Heart right ventricle (tissue), 16 donors: ENCODE data around the gene CCDC178. TPM values are rescaled to one million over a fixed set of nuclear protein-coding genes. Genes with fewer than 3 reads are reported as not detected.

ENCODE experiments used
- ATAC-seq, 8 donors: fragments of 200-7000 bp; cut with Tn5 transposase; one replicate each; pipeline ENCODE4 v1.9.1; 2020; ENCODE audit warnings: mild to moderate bottlenecking in 8 of 8, moderate library complexity in 8 of 8, moderate number of reproducible peaks in 1 of 8
- DNase-seq, 2 donors: peaks; one replicate each; pipeline ENCODE4 v3.0.0-alpha.2; 2020
- H3K27ac ChIP-seq, 10 donors: fragments of 200-600 bp; sonication (generic) in 2 of 10; one replicate each; pipeline versions ENCODE4 v1.5.0 to v1.8.0; 2020 to 2022; ENCODE audit warnings: mild to moderate bottlenecking in 3 of 10
- H3K27me3 ChIP-seq, 7 donors: fragments of 200-600 bp; one replicate each; pipeline ENCODE4 v1.8.0; 2021 to 2022; ENCODE audit warnings: mild to moderate bottlenecking in 2 of 7
- H3K36me3 ChIP-seq, 9 donors: fragments of 200-600 bp; sonication (generic) in 1 of 9; one replicate each; pipeline versions ENCODE4 v1.5.0 to v1.8.0; 2020 to 2022; ENCODE audit warnings: mild to moderate bottlenecking in 2 of 9
- H3K4me1 ChIP-seq, 9 donors: fragments of 200-600 bp; sonication (generic) in 1 of 9; one replicate each; pipeline versions ENCODE4 v1.5.0 to v1.8.0; 2020 to 2022; ENCODE audit warnings: mild to moderate bottlenecking in 4 of 9
- H3K4me3 ChIP-seq, 10 donors: fragments of 200-600 bp; sonication (generic) in 2 of 10; one replicate each; pipeline versions ENCODE4 v1.5.0 to v1.8.0; 2020 to 2022; ENCODE audit warnings: mild to moderate bottlenecking in 7 of 10, moderate library complexity in 2 of 10
- H3K9me3 ChIP-seq, 11 donors: fragments of 200-600 bp in 10 of 11; sonication (generic) in 2 of 11; one replicate each; pipeline versions ENCODE4 v1.5.0 to v1.8.0; 2013 to 2022; ENCODE audit warnings: mild to moderate bottlenecking in 2 of 11, control low read depth in 1 of 11, moderate library complexity in 1 of 11
- CTCF ChIP-seq, 9 donors: fragments of 200-600 bp; sonication (generic) in 2 of 9; IDR thresholded peaks; one replicate each; pipeline versions ENCODE4 v1.5.0 to v1.8.0; 2021 to 2022; ENCODE audit warnings: antibody characterized with exemption in 9 of 9, mild to moderate bottlenecking in 5 of 9, moderate library complexity in 1 of 9
- WGBS, 2 donors: extraction: QIAGEN DNeasy Blood & Tissue Kit; methylation state at CpG; one replicate each; pipeline ENCODE4 v1.1.7; 2013; ENCODE audit warnings: inconsistent platforms in 1 of 2; 5-methylcytosine and 5-hydroxymethylcytosine counted together
- intact Hi-C, 10 donors: fragments of 100-400 bp; cut with DNase I; formaldehyde crosslinking; loops; one replicate each; pipeline versions ENCODE4 v1.11.1 to v1.14.2; 2022
- polyA plus RNA-seq, 2 donors: library from polyadenylated mRNA; stranded (reverse); fragments of 200-250 nt; gene quantifications; one replicate each; pipeline ENCODE4 v1.2.3, GENCODE V29; 2013
- total RNA-seq, 10 donors: library from RNA; stranded (reverse); fragmentation: NEBNext Ultra II Directional in 3 of 10; extraction: Animal tissue kit (Norgen Biotek cat#: 25700) in 3 of 10; gene quantifications; one replicate each; pipeline versions ENCODE4 v1.2.1 to v1.2.4, GENCODE V29; 2021 to 2023
- donor health status: Arrhythmogenic right ventricular cardiomyopathy.
- donor health status: ischemic (EF 13 %, LVEDD 7.1; RV severe dilation, severe dysfunction).
- donor health status: healthy with polysubstance abuse.
- donor health status: DM: no; HTN: yes; CAD: no.
- donor health status: DM: no; HTN: no; CAD: no.
- donor health status: ischemic (EF 25% LVEDD 6.9; RV normal size, moderate dysfunction).
- donor health status: ischemic (EF 25% LVEDD 5.7; RV mildly dilated, moderate dysfunction).
- donor health status: healthy.
- donor health status: DM: yes; HTN: yes; CAD: no.
- donor health status: Ischemic cardiomyopathy.
- donor health status: ischemic (EF 35%, LVEDD 5.7; RV mildly dilated, moderate dysfunction).
- donor health status: nonischemic (EF 11% LVEDD 7.7; RV severe dilation, severe dysfunction).
- donor health status: DM: yes; HTN: yes; CAD: no.
- donor health status: PGD.
- donor health status: ischemic (EF 29% LVEDD 5.4; RV normal size, mild dysfunction).
- donor health status: nonischemic (EF 23%, LVEDD 6.1; RV moderate dilation, normal function).

Gene CCDC178
- total and polyA plus RNA-seq, 12 donors, result 0.28 to 1.5 (median 0.43) TPM; not detected in 6

GRCh38 chr18:33460681-33461080 is 20.2 kb upstream of the CCDC178 start:
- Histone ChIP-seq H3K27ac (no peak overlapping the region), H3K4me3 (no peak overlapping the region), H3K9me3 (no peaks in the 10 kb centered on the region), H3K4me1 (no peaks in the 10 kb centered on the region), H3K27me3 (no peaks in the 10 kb centered on the region), H3K36me3 (no peaks in the 10 kb centered on the region)
- ATAC-seq (no peak), DNase-seq (no peak)
- TF ChIP-seq CTCF (IDR thresholded peaks at IDR 0.05), result no peak
- 58 to 63% methylated on average over 1 of the region's 1 CpG for WGBS, 2 donors
- intact Hi-C loops, result no loop called here

- H3K27me3 ChIP-seq, result no peaks in the 10 kb centered on the region
- no peaks in the 10 kb centered on the region for H3K9me3 ChIP-seq
- H3K4me3 ChIP-seq, result no peak overlapping the region
- H3K36me3 ChIP-seq, result no peaks in the 10 kb centered on the region
- no peaks in the 10 kb centered on the region for H3K4me1 ChIP-seq
- TF ChIP-seq CTCF (IDR thresholded peaks at IDR 0.05), result no peak
- intact Hi-C loops, result no loop called here
- ATAC-seq, result no peak
- DNase-seq, result no peak
- no peak overlapping the region for H3K27ac ChIP-seq
These were observed 19.1 kb upstream of the CCDC178 start for GRCh38 chr18:33459612-33460011.

GRCh38 chr18:33446604-33447003 is 6.1 kb upstream of the CCDC178 start:
- DNase-seq (no peak), ATAC-seq (no peak)
- Histone ChIP-seq H3K27me3 (peaks cover 0 to 2% (median 0%) of the 10 kb centered on the region in 7 donors), H3K9me3 (no peaks in the 10 kb centered on the region), H3K4me1 (no peaks in the 10 kb centered on the region), H3K27ac (no peak overlapping the region), H3K4me3 (no peak overlapping the region), H3K36me3 (no peaks in the 10 kb centered on the region)
- TF ChIP-seq CTCF (IDR thresholded peaks at IDR 0.05), result no peak
- WGBS, 2 donors, result 41 to 82% methylated on average over 1 of the region's 1 CpG
- intact Hi-C loops, result loop anchor here in 3 of 10 donors (10.0 kb wide), 2 partner anchors 308 to 318 kb away; no protein-coding TSS in a partner anchor

GRCh38 chr18:33444709-33445108 is 4.2 kb upstream of the CCDC178 start:
- intact Hi-C loops, result loop anchor here in 4 of 10 donors (5.0 to 10.0 kb wide), 3 partner anchors 310 to 320 kb away; no protein-coding TSS in a partner anchor
- ATAC-seq, result no peak
- no peaks in the 10 kb centered on the region for H3K36me3 ChIP-seq
- no peak for DNase-seq
- H3K4me3 ChIP-seq, result no peak overlapping the region
- no peak for TF ChIP-seq CTCF (IDR thresholded peaks at IDR 0.05)
- WGBS, 2 donors, result 45 to 64% methylated on average over 2 of the region's 2 CpGs
- peaks cover 0 to 3% (median 1%) of the 10 kb centered on the region in 9 donors for H3K4me1 ChIP-seq
- H3K27me3 ChIP-seq, result peaks cover 0 to 19% (median 0%) of the 10 kb centered on the region in 7 donors
- no peaks in the 10 kb centered on the region for H3K9me3 ChIP-seq
- no peak overlapping the region for H3K27ac ChIP-seq
